Panc1 (cell line): Measurements from ENCODE around the gene CATSPER3. TPM values are rescaled to one million over a fixed set of nuclear protein-coding genes. Genes with fewer than 3 reads are reported as not detected.

Experiments used
- ATAC-seq: fragments of 200-7000 bp; cut with Tn5 transposase; 2 replicates; pipeline ENCODE4 v1.9.1; 2020; ENCODE audit warnings: mild to moderate bottlenecking, moderate library complexity
- BruUV-seq: library from RNA; stranded (reverse); fragments of 400-500 nt; replicated peaks from 2 replicates; lab custom pipeline; 2021; lab: Mats Ljungman, UMichigan
- CTCF ChIA-PET: fragments of 300-600 bp; sonication (Branson Sonifier 250); formaldehyde crosslinking; loops from one replicate; lab custom pipeline; 2022; ENCODE audit warnings: antibody characterized with exemption; lab: Charles Lee
- POLR2A ChIA-PET: fragments of 300-600 bp; sonication (Branson Sonifier 250); formaldehyde crosslinking; loops from one replicate; lab custom pipeline; 2022; ENCODE audit warnings: antibody characterized with exemption; lab: Charles Lee
- DNase-seq: peaks from one replicate; pipeline ENCODE4 v3.0.0-alpha.2; 2010; ENCODE audit warnings: low read depth, low spot score
- H3K27ac ChIP-seq: 2 replicates; pipeline ENCODE4 v1.5.1; 2011; ENCODE audit warnings: mild to moderate bottlenecking, low read length, inconsistent platforms
- H3K27me3 ChIP-seq: fragments of 200-500 bp; sonication (Bioruptor generic); 2 replicates; pipeline ENCODE4 v1.6.0; 2014; ENCODE audit warnings: low read length, inconsistent platforms; ENCODE audit not compliant: control insufficient read depth, insufficient read depth
- H3K36me3 ChIP-seq: fragments of 200-500 bp; sonication (Bioruptor generic); 2 replicates; pipeline ENCODE4 v1.5.1; 2014; ENCODE audit warnings: inconsistent platforms, mild to moderate bottlenecking, low read length, moderate library complexity; ENCODE audit not compliant: control insufficient read depth, insufficient read depth
- H3K4me1 ChIP-seq: 2 replicates; pipeline ENCODE4 v1.5.1; 2011; ENCODE audit warnings: inconsistent platforms, mild to moderate bottlenecking, low read length, moderate library complexity; ENCODE audit not compliant: control insufficient read depth, insufficient read depth
- H3K4me3 ChIP-seq, 2 experiments: 2 replicates each; pipeline ENCODE4 v1.5.1; 2011 to 2012; ENCODE audit warnings: low read depth in 2 of 2, low read length in 2 of 2, mild to moderate bottlenecking in 2 of 2, inconsistent platforms in 1 of 2, moderate library complexity in 1 of 2
- H3K9me3 ChIP-seq: fragments of 200-500 bp; sonication (Bioruptor generic); 2 replicates; pipeline ENCODE4 v1.5.1; 2014; ENCODE audit warnings: low read depth, mild to moderate bottlenecking, inconsistent platforms, low read length, moderate library complexity; ENCODE audit not compliant: control insufficient read depth, insufficient read depth
- CTCF ChIP-seq: fragments of 450-650 bp; IDR thresholded peaks from 2 replicates; pipeline ENCODE4 v1.5.1; 2017; ENCODE audit warnings: mild to moderate bottlenecking
- POLR2AphosphoS5 ChIP-seq: IDR thresholded peaks from 2 replicates; pipeline ENCODE4 v1.6.1; 2012; ENCODE audit warnings: mild to moderate bottlenecking, low read depth, low read length, moderate library complexity
- REST ChIP-seq, 2 experiments: IDR thresholded peaks; 2 replicates each; pipeline ENCODE4 v1.6.1; 2011 to 2012; ENCODE audit warnings: low read depth in 2 of 2, control low read depth in 1 of 2, low read length in 1 of 2, mild to moderate bottlenecking in 1 of 2, moderate library complexity in 1 of 2; ENCODE audit not compliant: insufficient read depth in 1 of 2
- SIN3A ChIP-seq: IDR thresholded peaks from 2 replicates; pipeline ENCODE4 v1.6.1; 2012; ENCODE audit warnings: low read depth, mild to moderate bottlenecking, low read length, moderate library complexity, borderline replicate concordance; ENCODE audit not compliant: insufficient read depth
- TCF7L2 ChIP-seq: IDR thresholded peaks from 2 replicates; pipeline ENCODE4 v1.6.1; 2011; ENCODE audit warnings: mild to moderate bottlenecking, low read depth, low read length, inconsistent platforms
- in situ Hi-C: cut with HindIII; loops from 2 replicates; pipeline ENCODE4 v1.10.0; 2016; ENCODE audit warnings: low sequenced_read_pairs, low pct_unique_long_range_greater_than_20kb
- intact Hi-C: fragments of 100-400 bp; cut with micrococcal nuclease; formaldehyde crosslinking; loops from one replicate; pipeline ENCODE4 v1.10.0; 2022; ENCODE audit not compliant: unreplicated experiment
- total RNA-seq: library from RNA; stranded (reverse); gene quantifications from one replicate; pipeline ENCODE4 v1.2.1, GENCODE V29; 2021; ENCODE audit not compliant: unreplicated experiment

CATSPER3 gene
- total RNA-seq, 1 experiment from 2014 or later = 0.69 TPM

GRCh38 chr5:135004376-135004775, 36.7 kb downstream of the CATSPER3 start:
- in situ Hi-C loops (no loop called here), intact Hi-C loops (no loop called here)
- Histone ChIP-seq H3K27me3 (no peaks in the 10 kb centered on the region), H3K27ac (no peak overlapping the region), H3K36me3 (no peaks in the 10 kb centered on the region), H3K4me1 (no peaks in the 10 kb centered on the region), H3K4me3 (no peak overlapping the region), H3K9me3 (no peaks in the 10 kb centered on the region)
- no peak for TF ChIP-seq CTCF
- ATAC-seq (no peak), DNase-seq (no peak)
- ChIA-PET POLR2A (no interaction called here), CTCF (no interaction called here)
- BruUV-seq = no TSS peak

GRCh38 chr5:135005076-135005475, 37.4 kb downstream of the CATSPER3 start:
- Histone ChIP-seq H3K4me3 (no peak overlapping the region), H3K27ac (no peak overlapping the region), H3K27me3 (no peaks in the 10 kb centered on the region), H3K9me3 (no peaks in the 10 kb centered on the region), H3K4me1 (no peaks in the 10 kb centered on the region), H3K36me3 (no peaks in the 10 kb centered on the region)
- TF ChIP-seq POLR2AphosphoS5 = no peak
- POLR2A ChIA-PET = no interaction called here
- DNase-seq (no peak), ATAC-seq (peak; percentile 51; the same call in 1 of the 2 replicates)
- intact Hi-C loops = no loop called here
- in situ Hi-C loops = no loop called here
- BruUV-seq = no TSS peak
- CTCF ChIA-PET = no interaction called here

- in situ Hi-C loops (no loop called here), intact Hi-C loops (no loop called here)
- H3K27me3 ChIP-seq = no peaks in the 10 kb centered on the region
- DNase-seq = no peak
- POLR2A ChIA-PET = no interaction called here
- ATAC-seq = no peak
- no peak for TF ChIP-seq POLR2AphosphoS5
- TF ChIP-seq TCF7L2 = no peak
- H3K27ac ChIP-seq = no peak overlapping the region
- no peak overlapping the region for H3K4me3 ChIP-seq
- H3K4me1 ChIP-seq = no peaks in the 10 kb centered on the region
- H3K36me3 ChIP-seq = no peaks in the 10 kb centered on the region
- CTCF ChIA-PET = no interaction called here
- H3K9me3 ChIP-seq = no peaks in the 10 kb centered on the region
- no TSS peak for BruUV-seq
These were observed 39.6 kb downstream of the CATSPER3 start for GRCh38 chr5:135007305-135007704.

- in situ Hi-C loops = no loop called here
These were observed 40.1 kb downstream of the CATSPER3 start for GRCh38 chr5:135007749-135008363.

More at GRCh38 chr5:135007749-135008363, 40.1 kb downstream of the CATSPER3 start:
- Histone ChIP-seq H3K36me3 (no peaks in the 10 kb centered on the region), H3K9me3 (no peaks in the 10 kb centered on the region), H3K27me3 (no peaks in the 10 kb centered on the region), H3K4me1 (no peaks in the 10 kb centered on the region), H3K27ac (no peak overlapping the region), H3K4me3 (no peak overlapping the region)
- TF ChIP-seq TCF7L2 = no peak
- no peak for TF ChIP-seq SIN3A
- no peak for TF ChIP-seq REST (IDR thresholded peaks at IDR 0.05; ENCODE audit: insufficient read depth in 1 of 2, low read depth in 2 of 2, low read length in 1 of 2)
- BruUV-seq = no TSS peak
- CTCF ChIA-PET = no interaction called here
- POLR2A ChIA-PET = no interaction called here
- intact Hi-C loops = no loop called here
- DNase-seq (no peak), ATAC-seq (no peak)
